ENCODE measurements around the gene TBC1D9B.

The TBC1D9B gene

DNA sequence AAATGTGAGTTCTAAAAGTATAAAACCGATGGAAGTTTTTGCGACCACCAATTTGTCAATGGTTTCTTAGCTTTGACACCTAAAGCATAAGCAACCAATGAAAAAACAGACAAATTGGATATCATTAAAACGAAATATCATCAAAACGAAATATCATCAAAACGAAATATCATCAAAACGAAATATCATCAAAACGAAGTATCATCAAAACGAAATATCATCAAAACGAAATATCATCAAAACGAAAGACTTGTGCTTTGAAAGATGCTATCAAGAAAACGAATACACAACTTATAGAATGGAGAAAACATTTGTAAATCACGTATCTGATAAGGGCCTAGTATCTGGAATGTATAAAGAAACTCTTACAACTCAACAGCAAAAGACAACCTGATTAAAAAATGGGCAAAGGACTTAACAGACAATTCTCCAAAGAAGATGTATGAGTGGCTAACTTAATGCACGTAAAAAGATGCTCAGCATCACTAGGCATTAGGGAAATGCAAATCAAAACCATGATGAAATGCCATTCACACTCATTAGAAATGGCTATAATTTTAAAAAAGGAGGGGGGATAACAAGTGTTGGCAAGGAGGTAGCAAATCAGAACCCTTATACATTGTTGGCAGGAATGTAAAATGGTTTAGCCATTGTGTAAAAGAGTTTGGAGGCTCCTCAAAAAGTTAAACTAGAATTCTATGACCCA lies 29.4 kb upstream of the TBC1D9B start:
- Histone ChIP-seq H3K4me3 (ENCODE audit: low read depth, low read length) (no peak overlapping the region), H3K36me3 (no peaks in the 10 kb centered on the region), H3K27me3 (no peaks in the 10 kb centered on the region), H3K9me3 (no peaks in the 10 kb centered on the region), H3K4me1 (no peaks in the 10 kb centered on the region; the same call in 1 of the 2 replicates)
- DNase-seq: no peak
- TF ChIP-seq, protein P1, sequence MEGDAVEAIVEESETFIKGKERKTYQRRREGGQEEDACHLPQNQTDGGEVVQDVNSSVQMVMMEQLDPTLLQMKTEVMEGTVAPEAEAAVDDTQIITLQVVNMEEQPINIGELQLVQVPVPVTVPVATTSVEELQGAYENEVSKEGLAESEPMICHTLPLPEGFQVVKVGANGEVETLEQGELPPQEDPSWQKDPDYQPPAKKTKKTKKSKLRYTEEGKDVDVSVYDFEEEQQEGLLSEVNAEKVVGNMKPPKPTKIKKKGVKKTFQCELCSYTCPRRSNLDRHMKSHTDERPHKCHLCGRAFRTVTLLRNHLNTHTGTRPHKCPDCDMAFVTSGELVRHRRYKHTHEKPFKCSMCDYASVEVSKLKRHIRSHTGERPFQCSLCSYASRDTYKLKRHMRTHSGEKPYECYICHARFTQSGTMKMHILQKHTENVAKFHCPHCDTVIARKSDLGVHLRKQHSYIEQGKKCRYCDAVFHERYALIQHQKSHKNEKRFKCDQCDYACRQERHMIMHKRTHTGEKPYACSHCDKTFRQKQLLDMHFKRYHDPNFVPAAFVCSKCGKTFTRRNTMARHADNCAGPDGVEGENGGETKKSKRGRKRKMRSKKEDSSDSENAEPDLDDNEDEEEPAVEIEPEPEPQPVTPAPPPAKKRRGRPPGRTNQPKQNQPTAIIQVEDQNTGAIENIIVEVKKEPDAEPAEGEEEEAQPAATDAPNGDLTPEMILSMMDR (IDR thresholded peaks at IDR 0.05; ENCODE audit: low read depth, low read length): no peak

DNA sequence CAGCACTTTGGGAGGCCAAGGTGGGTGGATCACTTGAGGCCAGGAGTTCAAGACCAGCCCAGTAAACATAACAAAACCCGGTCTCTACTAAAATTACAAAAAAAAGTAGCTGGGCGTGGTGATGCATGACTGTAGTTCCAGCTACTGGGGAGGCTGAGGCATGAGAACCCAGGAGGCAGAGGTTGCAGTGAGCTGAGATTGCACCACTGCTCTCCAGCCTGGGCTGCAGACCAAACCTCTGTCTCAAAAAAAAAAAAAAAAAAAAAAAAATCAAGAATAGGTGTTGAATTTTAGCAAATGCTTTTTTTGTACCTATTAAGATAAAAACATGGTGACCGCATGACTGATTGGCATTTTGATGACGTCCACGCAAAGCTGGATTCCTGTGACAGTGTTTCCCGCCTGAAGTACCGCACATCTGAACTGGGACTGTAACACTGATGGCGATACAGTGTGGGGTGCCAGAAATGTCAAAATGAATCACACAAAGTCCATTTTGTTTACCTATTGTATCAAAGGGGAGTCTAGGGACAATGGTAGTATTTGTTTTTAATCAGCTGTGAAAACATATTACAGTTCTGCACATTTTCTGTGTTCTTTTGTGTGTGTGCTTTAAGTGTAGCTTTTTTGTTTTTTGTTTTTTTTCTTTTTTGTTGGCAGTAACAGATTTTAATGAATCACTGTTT lies 23.2 kb upstream of the TBC1D9B start:
- Histone ChIP-seq H3K4me3 (ENCODE audit: low read depth, low read length) (no peak overlapping the region), H3K27me3 (no peaks in the 10 kb centered on the region), H3K36me3 (no peaks in the 10 kb centered on the region), H3K4me1 (no peaks in the 10 kb centered on the region), H3K9me3 (no peaks in the 10 kb centered on the region)
- no peak for DNase-seq
- TF ChIP-seq, protein P1 (IDR thresholded peaks at IDR 0.05; ENCODE audit: low read depth, low read length): no peak

DNA sequence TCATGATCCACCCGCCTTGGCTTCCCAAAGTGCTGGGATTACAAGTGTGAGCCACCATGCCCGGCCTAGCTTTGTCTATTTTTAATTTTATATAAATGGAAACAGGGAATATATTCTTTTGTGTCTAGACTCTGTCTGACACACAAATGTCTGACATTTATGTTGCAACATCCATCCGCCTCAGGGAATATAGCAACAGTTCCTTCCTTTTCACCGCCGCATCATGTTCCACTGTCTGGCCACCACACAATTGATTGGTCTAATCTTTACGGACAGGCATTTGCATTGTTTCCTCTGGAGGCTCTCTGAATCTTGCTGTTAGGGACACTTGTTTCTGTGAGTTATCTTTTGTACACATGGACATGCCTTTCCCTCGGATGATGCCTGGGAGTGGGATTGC lies 20.1 kb upstream of the TBC1D9B start:
- no peaks in the 10 kb centered on the region for H3K36me3 ChIP-seq
- H3K4me1 ChIP-seq: no peaks in the 10 kb centered on the region
- no peak overlapping the region for H3K4me3 ChIP-seq (ENCODE audit: low read depth, low read length)
- TF ChIP-seq, protein P1 (IDR thresholded peaks at IDR 0.05; ENCODE audit: low read depth, low read length): no peak
- no peak for DNase-seq
- no peaks in the 10 kb centered on the region for H3K27me3 ChIP-seq
- H3K9me3 ChIP-seq: no peaks in the 10 kb centered on the region

DNA sequence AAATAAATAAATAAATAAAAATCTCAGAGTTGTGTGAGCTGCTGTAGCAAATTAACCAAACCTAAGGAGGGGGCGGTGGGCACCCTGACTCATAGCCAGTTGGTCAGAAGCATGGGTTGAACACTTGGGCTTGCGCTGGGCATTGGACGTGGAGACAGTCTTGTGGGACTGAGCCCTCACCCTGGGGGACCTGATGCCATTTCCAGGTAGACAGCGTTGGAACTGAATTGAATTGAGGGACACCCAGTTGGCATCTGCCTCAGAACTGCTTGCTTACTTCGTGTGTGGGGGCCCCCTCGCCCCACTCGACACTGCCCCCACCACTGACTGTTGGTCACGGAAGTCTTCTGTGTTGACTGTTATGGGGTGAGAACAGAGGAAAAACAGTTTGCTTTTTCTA lies 19.0 kb upstream of the TBC1D9B start:
- Histone ChIP-seq H3K36me3 (no peaks in the 10 kb centered on the region), H3K27me3 (no peaks in the 10 kb centered on the region), H3K9me3 (no peaks in the 10 kb centered on the region), H3K4me3 (ENCODE audit: low read depth, low read length) (no peak overlapping the region), H3K4me1 (no peaks in the 10 kb centered on the region)
- TF ChIP-seq, protein P1 (IDR thresholded peaks at IDR 0.05; ENCODE audit: low read depth, low read length): no peak
- no peak for DNase-seq

DNA sequence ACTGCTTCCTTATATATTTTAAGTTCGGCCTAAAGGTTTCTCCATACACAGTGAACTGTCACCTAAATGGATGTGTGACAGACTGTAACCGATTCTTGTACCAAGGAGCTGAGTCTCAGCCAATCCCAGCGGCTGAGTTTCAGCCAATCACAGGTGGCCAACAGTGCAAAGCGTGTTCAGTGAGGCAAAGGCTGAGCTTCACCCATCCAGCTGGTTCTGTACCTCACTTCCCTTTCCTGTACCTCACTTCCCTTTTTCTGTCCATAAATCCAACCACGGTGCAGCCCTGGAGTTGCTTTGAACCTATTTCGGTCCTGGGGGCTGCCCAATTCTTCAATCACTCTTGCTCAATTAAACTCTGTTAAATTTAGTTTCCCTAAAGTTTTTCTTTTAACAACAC lies 15.7 kb upstream of the TBC1D9B start:
- DNase-seq: no peak
- H3K4me3 ChIP-seq (ENCODE audit: low read depth, low read length): no peak overlapping the region
- TF ChIP-seq, protein P1 (IDR thresholded peaks at IDR 0.05; ENCODE audit: low read depth, low read length): no peak
- no peaks in the 10 kb centered on the region for H3K36me3 ChIP-seq
- no peaks in the 10 kb centered on the region for H3K4me1 ChIP-seq
- no peaks in the 10 kb centered on the region for H3K9me3 ChIP-seq
- H3K27me3 ChIP-seq: no peaks in the 10 kb centered on the region

DNA sequence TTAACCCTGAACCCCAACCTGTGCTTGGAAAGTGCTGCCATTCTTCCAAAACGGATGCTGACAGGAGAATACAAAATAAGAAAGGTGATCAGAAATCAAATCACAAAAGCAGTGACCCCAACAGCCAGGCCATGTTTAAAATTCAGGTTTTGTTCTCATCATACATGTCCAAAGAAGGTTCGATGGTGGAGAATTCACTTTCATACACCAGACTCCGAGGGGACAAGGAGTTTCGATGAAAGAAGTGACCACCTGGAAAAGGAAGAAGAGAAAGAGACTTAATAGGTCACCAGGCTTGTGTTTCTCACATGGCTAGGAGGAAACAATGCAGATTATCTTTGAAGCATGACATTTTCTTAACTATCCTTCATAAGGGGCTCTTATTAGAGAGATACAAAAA lies 12.5 kb upstream of the TBC1D9B start:
- no peak for DNase-seq
- Histone ChIP-seq H3K9me3 (no peaks in the 10 kb centered on the region), H3K4me1 (no peaks in the 10 kb centered on the region), H3K36me3 (no peaks in the 10 kb centered on the region), H3K27me3 (no peaks in the 10 kb centered on the region), H3K4me3 (ENCODE audit: low read depth, low read length) (no peak overlapping the region)
- TF ChIP-seq, protein P1 (IDR thresholded peaks at IDR 0.05; ENCODE audit: low read depth, low read length): no peak
